GM12878 (cell line): ENCODE measurements around the gene SMARCAD1.

Experiments used
- CTCF ChIP-seq, 3 experiments: IDR thresholded peaks in 2 of 3; conservative IDR thresholded peaks in 1 of 3; 2 replicates each; pipeline ENCODE4 v1.5.1; 2011; ENCODE audit warnings: low read depth in 3 of 3, low read length in 3 of 3, mild to moderate bottlenecking in 3 of 3, control low read depth in 2 of 3, moderate library complexity in 2 of 3, inconsistent platforms in 1 of 3, mixed read lengths in 1 of 3; ENCODE audit not compliant: control insufficient read depth in 2 of 3, insufficient read depth in 1 of 3; ENCODE audit errors: extremely low read depth in 1 of 3
- EP300 ChIP-seq, 2 experiments: fragments of 150-350 bp in 1 of 2; IDR thresholded peaks; 2 replicates each; pipeline ENCODE4 v1.6.1; 2011 to 2012; ENCODE audit warnings: low read depth in 2 of 2, low read length in 2 of 2, borderline replicate concordance in 1 of 2, improper control_type of control experiment in 1 of 2, inconsistent platforms in 1 of 2; ENCODE audit not compliant: control insufficient read depth in 1 of 2
- EZH2 ChIP-seq: IDR thresholded peaks from 2 replicates; pipeline ENCODE4 v1.6.1; 2012; ENCODE audit warnings: low read depth, mild to moderate bottlenecking, control low read depth, inconsistent platforms, low read length, borderline replicate concordance; ENCODE audit not compliant: control insufficient read depth
- JUND ChIP-seq: IDR thresholded peaks from 2 replicates; pipeline ENCODE4 v1.6.1; 2012; ENCODE audit warnings: low read depth, mild to moderate bottlenecking, low read length, improper control_type of control experiment, moderate library complexity
- RFX5 ChIP-seq: IDR thresholded peaks from 2 replicates; pipeline ENCODE4 v1.6.1; 2011; ENCODE audit warnings: low read depth, low read length, improper control_type of control experiment

- TF ChIP-seq EP300 (IDR thresholded peaks at IDR 0.05; ENCODE audit: borderline replicate concordance in 1 of 2, control insufficient read depth in 1 of 2, low read depth in 2 of 2, low read length in 2 of 2) (no peak), RFX5 (no peak), JUND (no peak), EZH2 (no peak), CTCF (IDR thresholded peaks at IDR 0.05 in 2 of 3, conservative IDR thresholded peaks at IDR 0.05 in 1 of 3; ENCODE audit: control insufficient read depth in 2 of 3, extremely low read depth in 1 of 3, insufficient read depth in 1 of 3, low read depth in 3 of 3, low read length in 3 of 3) (no peak)
These were observed 11.7 kb downstream of the SMARCAD1 start for GRCh38 chr4:94219402-94219801.
